T follicular helper cell (primary cell): ENCODE data around the gene NHEJ1.

Source experiments
- DNase-seq: peaks from one replicate; pipeline ENCODE4 v3.0.0-alpha.2; 2020; ENCODE audit warnings: low read depth

NHEJ1 gene

DNA sequence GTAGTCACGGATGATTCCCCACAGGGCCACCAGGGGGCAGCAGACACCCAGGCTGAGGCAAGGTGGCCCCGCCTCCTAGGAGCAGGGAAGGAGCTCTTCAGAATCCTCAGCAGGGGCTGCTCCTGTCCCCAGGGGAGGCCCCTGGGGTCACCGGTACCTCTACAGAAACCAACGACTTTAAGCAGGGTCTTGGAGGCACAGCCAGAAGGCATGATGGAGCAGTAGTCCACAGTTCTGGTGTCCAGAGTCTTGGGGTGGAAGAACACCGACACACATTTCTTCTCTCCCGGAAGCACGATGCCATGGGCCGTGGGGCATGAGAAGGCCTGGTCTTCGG is 130.8 kb downstream of the NHEJ1 start:
- peak; percentile 66 for DNase-seq

DNA sequence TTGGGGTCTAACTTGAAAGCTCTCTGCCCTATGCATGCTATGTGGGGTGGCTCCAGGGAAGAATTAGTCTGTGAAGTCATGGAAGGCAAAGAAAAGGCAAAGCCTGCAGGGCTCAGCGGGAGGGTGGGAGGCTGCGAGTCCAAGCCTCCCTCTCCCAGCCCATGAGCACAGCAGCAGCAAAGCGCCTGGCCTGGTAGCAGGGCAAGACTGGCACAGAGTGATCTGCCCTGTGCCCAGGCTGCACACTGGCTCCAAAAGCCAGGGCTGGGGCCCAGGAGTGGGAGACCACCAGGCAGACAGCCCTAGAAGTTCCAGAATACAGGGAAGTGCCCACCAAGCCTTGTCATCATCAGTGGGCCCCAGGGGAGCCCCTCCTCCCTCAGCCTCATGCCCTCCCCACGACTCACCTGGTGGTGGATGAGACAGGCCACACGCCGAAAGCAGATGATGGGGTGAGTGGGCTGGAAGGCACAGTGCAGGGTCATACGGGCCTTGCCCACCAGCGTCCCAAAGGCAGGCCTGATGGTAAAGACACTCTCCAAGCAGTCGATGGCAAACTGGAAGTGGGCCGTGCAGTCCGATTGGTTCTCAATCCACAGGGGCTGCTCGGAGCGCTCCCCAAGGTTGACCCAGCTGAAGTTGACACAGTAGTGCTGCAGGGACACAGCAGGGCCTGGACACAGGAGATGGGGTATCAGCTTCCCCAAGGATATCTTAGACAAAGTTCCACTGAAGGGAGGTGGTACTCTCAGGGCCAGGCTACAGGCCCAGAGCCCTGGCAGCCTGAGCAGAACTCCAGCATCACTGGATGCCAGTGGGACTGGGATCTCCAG is 131.4 kb downstream of the NHEJ1 start:
- DNase-seq: no peak

- no peak for DNase-seq
Observed at GRCh38 chr2:219028141-219028540, 132.5 kb downstream of the NHEJ1 start.

GRCh38 chr2:219027511-219028055 is 133.0 kb downstream of the NHEJ1 start:
- DNase-seq: no peak

DNA sequence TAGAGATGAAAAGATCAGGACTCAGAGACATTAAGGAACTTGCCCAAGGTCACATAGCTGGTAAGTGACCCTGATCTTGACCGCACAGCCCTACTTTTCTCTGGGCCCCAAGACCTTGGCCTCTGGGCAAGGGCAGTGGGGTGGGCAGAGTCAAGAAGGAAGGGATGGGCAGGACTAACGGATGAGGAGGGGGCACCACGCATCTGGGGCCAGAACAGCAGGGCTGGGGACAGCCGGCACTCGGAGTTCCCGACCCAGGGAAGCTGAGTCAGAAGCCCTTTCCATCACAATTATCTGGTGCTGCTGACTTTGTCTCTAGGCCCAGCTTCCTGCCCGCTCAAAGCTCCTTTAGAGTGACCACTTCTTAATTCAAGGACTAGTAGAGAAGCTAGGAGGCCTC is 133.7 kb downstream of the NHEJ1 start:
- no peak for DNase-seq

- DNase-seq: no peak
Observed at GRCh38 chr2:219025637-219026585, 134.7 kb downstream of the NHEJ1 start.
